Endothelial cell of umbilical vein (primary cell): ENCODE results near the gene ZBTB20. TPM values are rescaled to one million over a fixed set of nuclear protein-coding genes. Genes with fewer than 3 reads are reported as not detected.

Source experiments
- BruUV-seq: library from RNA; stranded (reverse); fragments of 400-500 nt; replicated peaks from 2 replicates; lab custom pipeline; 2021; lab: Mats Ljungman, UMichigan
- CTCF ChIA-PET: fragments of 300-600, 350-600 bp; sonication (Branson Sonifier 250); formaldehyde crosslinking; loops from one replicate; lab custom pipeline; 2021; ENCODE audit warnings: antibody characterized with exemption, inconsistent platforms; lab: Charles Lee
- POLR2A ChIA-PET: fragments of 300-600, 350-600 bp; sonication (Branson Sonifier 250); formaldehyde crosslinking; loops from one replicate; lab custom pipeline; 2021; ENCODE audit warnings: antibody characterized with exemption, inconsistent platforms; lab: Charles Lee
- DNase-seq: peaks from one replicate; pipeline ENCODE4 v3.0.0-alpha.2; 2011; ENCODE audit warnings: low read depth, low spot score
- FAIRE-seq: peaks from 2 replicates; lab custom pipeline; 2011; peaks lifted over from hg19 to GRCh38; lab: Jason Lieb, UNC
- H2AFZ ChIP-seq: 2 replicates; pipeline ENCODE4 v1.6.0; 2012; ENCODE audit warnings: low read depth, low read length, control low read depth, inconsistent platforms
- H3K27ac ChIP-seq: 2 replicates; pipeline ENCODE4 v1.5.1; 2011; ENCODE audit warnings: low read depth, mild to moderate bottlenecking, control low read depth, low read length, moderate library complexity; ENCODE audit not compliant: insufficient read depth
- H3K27me3 ChIP-seq, 2 experiments: 2 replicates each; pipeline versions ENCODE4 v1.6.0 to v1.6.1; 2011; ENCODE audit warnings: low read length in 2 of 2, mixed read lengths in 1 of 2; ENCODE audit not compliant: control insufficient read depth in 2 of 2, insufficient read depth in 2 of 2
- H3K36me3 ChIP-seq, 2 experiments: 2 replicates in 1 of 2; 3 replicates in 1 of 2; pipeline ENCODE4 v1.5.1; 2011; ENCODE audit warnings: low read length in 2 of 2, mild to moderate bottlenecking in 1 of 2, moderate library complexity in 1 of 2; ENCODE audit not compliant: control insufficient read depth in 2 of 2, insufficient read depth in 2 of 2; ENCODE audit errors: extremely low read depth in 1 of 2
- H3K4me1 ChIP-seq: 3 replicates; pipeline ENCODE4 v1.5.1; 2011; ENCODE audit warnings: mild to moderate bottlenecking, low read length; ENCODE audit not compliant: control insufficient read depth, insufficient read depth; ENCODE audit errors: extremely low read depth
- H3K4me2 ChIP-seq: 2 replicates; pipeline ENCODE4 v1.6.1; 2011; ENCODE audit warnings: low read length, control low read depth, mixed read lengths; ENCODE audit not compliant: insufficient read depth
- H3K4me3 ChIP-seq, 3 experiments: fragments of 200-600 bp in 1 of 3; sonication (generic), shearing (Covaris generic) in 1 of 3; replicated peaks in 1 of 3; 2 replicates each; pipeline ENCODE4 v1.5.1; 2011 to 2016; ENCODE audit warnings: control low read depth in 3 of 3, low read length in 3 of 3, mild to moderate bottlenecking in 2 of 3, inconsistent platforms in 1 of 3, low read depth in 1 of 3, moderate library complexity in 1 of 3; ENCODE audit not compliant: insufficient read depth in 1 of 3
- H3K79me2 ChIP-seq: 2 replicates; pipeline ENCODE4 v1.6.0; 2012; ENCODE audit warnings: low read length, inconsistent platforms; ENCODE audit not compliant: control insufficient read depth, insufficient read depth
- H3K9ac ChIP-seq: replicated peaks from 2 replicates; pipeline ENCODE3; 2011; ENCODE audit warnings: low read length, control low read depth; ENCODE audit not compliant: insufficient read depth; ENCODE audit errors: extremely low read depth
- H3K9me1 ChIP-seq: replicated peaks from 3 replicates; pipeline ENCODE4 v1.6.0; 2011; ENCODE audit warnings: mild to moderate bottlenecking, low read length; ENCODE audit not compliant: control insufficient read depth, insufficient read depth; ENCODE audit errors: extremely low read depth
- H3K9me3 ChIP-seq: replicated peaks from 2 replicates; pipeline ENCODE4 v1.5.1; 2012; ENCODE audit warnings: low read length, inconsistent platforms; ENCODE audit not compliant: control insufficient read depth, insufficient read depth
- H4K20me1 ChIP-seq: replicated peaks from 2 replicates; pipeline ENCODE3; 2011; ENCODE audit warnings: mild to moderate bottlenecking, low read length; ENCODE audit not compliant: control insufficient read depth, insufficient read depth; ENCODE audit errors: extremely low read depth
- CTCF ChIP-seq, 2 donors: IDR thresholded peaks; 1 replicate in 1 of 2; 2 replicates in 1 of 2; pipeline ENCODE4 v1.5.1; 2011; ENCODE audit warnings: low read length in 2 of 2, mild to moderate bottlenecking in 2 of 2, moderate library complexity in 2 of 2, control low read depth in 1 of 2, inconsistent platforms in 1 of 2, low read depth in 1 of 2; ENCODE audit not compliant: insufficient read depth in 1 of 2; ENCODE audit errors: extremely low read depth in 1 of 2
- EZH2 ChIP-seq: IDR thresholded peaks from 2 replicates; pipeline ENCODE4 v1.6.1; 2012; ENCODE audit warnings: borderline replicate concordance, low read depth, mild to moderate bottlenecking, moderate library complexity, low read length, inconsistent platforms; ENCODE audit not compliant: severe bottlenecking
- FOS ChIP-seq: IDR thresholded peaks from 2 replicates; pipeline ENCODE4 v1.6.1; 2011; ENCODE audit warnings: mild to moderate bottlenecking, low read length, moderate library complexity, borderline replicate concordance; ENCODE audit not compliant: insufficient read depth
- GATA2 ChIP-seq: IDR thresholded peaks from 2 replicates; pipeline ENCODE4 v1.7.0; 2011; ENCODE audit warnings: low read depth, mild to moderate bottlenecking, moderate library complexity, mixed read lengths, low read length; ENCODE audit not compliant: insufficient read length, insufficient read depth
- JUN ChIP-seq: IDR thresholded peaks from 2 replicates; pipeline ENCODE4 v1.6.1; 2011; ENCODE audit warnings: borderline replicate concordance, low read depth; ENCODE audit not compliant: insufficient read length, insufficient read depth
- MAX ChIP-seq: IDR thresholded peaks from 2 replicates; pipeline ENCODE4 v1.6.1; 2011; ENCODE audit not compliant: insufficient read depth, insufficient read length
- MYC ChIP-seq: IDR thresholded peaks from one replicate; pipeline ENCODE4 v1.6.1; 2011; ENCODE audit warnings: mild to moderate bottlenecking, low read depth, low read length
- POLR2A ChIP-seq: IDR thresholded peaks from 2 replicates; pipeline ENCODE4 v1.6.1; 2012; ENCODE audit warnings: low read depth, mild to moderate bottlenecking, control low read depth, low read length
- POLR2AphosphoS5 ChIP-seq: IDR thresholded peaks from 2 replicates; pipeline ENCODE4 v1.6.1; 2012; ENCODE audit warnings: low read depth, mild to moderate bottlenecking, control low read depth, low read length, moderate library complexity; ENCODE audit not compliant: insufficient read depth
- dilution Hi-C: fragments of 300-500 bp; cut with MboI; formaldehyde crosslinking; loops from one replicate; pipeline ENCODE4 v1.15.0; 2019; ENCODE audit warnings: low sequenced_read_pairs; ENCODE audit not compliant: extremely low pct_ligation_motif_present
- intact Hi-C: fragments of 100-400 bp; cut with micrococcal nuclease; formaldehyde crosslinking; loops from one replicate; pipeline ENCODE4 v1.10.0; 2022
- polyA plus RNA-seq, 4 experiments: library from polyadenylated mRNA; depleted of rRNA in 3 of 4; stranded (reverse) in 3 of 4; unstranded in 1 of 4; fragments of >200 nt; gene quantifications; 2 replicates each; pipeline versions ENCODE4 v1.2.1 to v1.2.3, GENCODE V29; 2011 to 2012; ENCODE audit warnings: missing spikeins in 1 of 4
- total RNA-seq: library from RNA; stranded (reverse); gene quantifications from 2 replicates; pipeline ENCODE4 v1.2.3, GENCODE V29; 2021

The ZBTB20 gene
- total and polyA plus RNA-seq, 2 donors (not counting 3 experiments of a cell fraction or from before 2014, with no cell fraction given), result 2.1 to 20.5 TPM

- intact Hi-C loops, result no loop called here
- no peaks in the 10 kb centered on the region for H3K9me3 ChIP-seq
- POLR2A ChIA-PET, result no interaction called here
These were observed 817.3 kb downstream of the ZBTB20 start for GRCh38 chr3:114329823-114330222.

More at GRCh38 chr3:114329823-114330222, 817.3 kb downstream of the ZBTB20 start:
- H2AFZ ChIP-seq, result no peak overlapping the region
- dilution Hi-C loops, result no loop called here
- DNase-seq, result no peak
- H3K27me3 ChIP-seq, result no peaks in the 10 kb centered on the region
- H3K9me1 ChIP-seq, result no peaks in the 10 kb centered on the region
- H4K20me1 ChIP-seq, result no peaks in the 10 kb centered on the region
- no peaks in the 10 kb centered on the region for H3K4me1 ChIP-seq
- FAIRE-seq, result no peak
- no TSS peak for BruUV-seq
- H3K36me3 ChIP-seq, result no peaks in the 10 kb centered on the region
- CTCF ChIA-PET, result interaction anchor here (2.4 kb wide), 1 partner anchor 30 kb away, joined by 5 read pairs; no protein-coding TSS in a partner anchor
- H3K4me2 ChIP-seq, result no peak overlapping the region
- H3K27ac ChIP-seq, result no peak overlapping the region
- H3K4me3 ChIP-seq, result no peak overlapping the region
- no peaks in the 10 kb centered on the region for H3K79me2 ChIP-seq
- TF ChIP-seq MYC (no peak), POLR2A (no peak), POLR2AphosphoS5 (no peak), JUN (no peak), GATA2 (no peak), MAX (no peak), CTCF (IDR thresholded peaks at IDR 0.05; ENCODE audit: extremely low read depth in 1 of 2, insufficient read depth in 1 of 2, low read depth in 1 of 2, low read length in 2 of 2) (no peak), EZH2 (no peak), FOS (no peak)
- no peak overlapping the region for H3K9ac ChIP-seq
